ENCODE measurements around the gene CNTNAP2.

DNA sequence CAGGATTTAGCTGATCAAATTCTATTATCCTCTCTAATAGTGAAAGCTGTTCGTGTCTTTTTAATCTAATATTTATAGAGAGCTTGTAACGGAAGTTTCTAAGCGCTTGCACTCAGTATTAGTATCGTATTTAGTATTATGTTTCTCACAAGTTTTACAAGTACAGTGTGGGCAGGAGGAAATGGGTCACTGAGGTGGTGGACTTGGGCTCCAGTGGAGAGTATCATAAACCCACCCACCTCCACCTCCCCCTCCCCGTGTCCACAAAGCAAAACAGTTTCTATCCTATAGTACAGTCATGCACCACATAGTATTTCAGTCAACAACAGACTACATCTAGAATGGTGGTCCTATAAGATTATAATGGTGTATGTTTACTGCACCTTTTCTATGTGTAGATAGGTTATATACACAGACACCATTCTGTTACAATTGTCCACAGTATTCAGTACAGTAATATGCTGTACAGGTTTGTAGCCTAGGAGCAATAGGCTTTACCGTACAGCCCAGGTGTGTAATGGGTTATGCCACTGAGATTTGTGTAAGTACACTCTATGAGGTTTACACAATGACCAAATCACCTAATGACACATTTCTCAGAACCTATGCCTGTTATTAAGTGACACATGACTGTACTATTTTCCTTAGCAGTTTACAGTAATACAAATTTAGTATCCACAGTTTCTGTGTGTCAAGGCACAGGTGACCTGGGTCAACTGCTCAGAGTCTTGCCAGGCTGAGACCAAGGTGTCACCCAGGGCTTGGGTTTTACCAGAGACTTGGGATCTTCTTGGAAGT, 1452.7 kb downstream of the CNTNAP2 start:
- TF ChIP-seq YY1 (IDR thresholded peaks at IDR 0.05) = no peak
- TF ChIP-seq, protein P1, sequence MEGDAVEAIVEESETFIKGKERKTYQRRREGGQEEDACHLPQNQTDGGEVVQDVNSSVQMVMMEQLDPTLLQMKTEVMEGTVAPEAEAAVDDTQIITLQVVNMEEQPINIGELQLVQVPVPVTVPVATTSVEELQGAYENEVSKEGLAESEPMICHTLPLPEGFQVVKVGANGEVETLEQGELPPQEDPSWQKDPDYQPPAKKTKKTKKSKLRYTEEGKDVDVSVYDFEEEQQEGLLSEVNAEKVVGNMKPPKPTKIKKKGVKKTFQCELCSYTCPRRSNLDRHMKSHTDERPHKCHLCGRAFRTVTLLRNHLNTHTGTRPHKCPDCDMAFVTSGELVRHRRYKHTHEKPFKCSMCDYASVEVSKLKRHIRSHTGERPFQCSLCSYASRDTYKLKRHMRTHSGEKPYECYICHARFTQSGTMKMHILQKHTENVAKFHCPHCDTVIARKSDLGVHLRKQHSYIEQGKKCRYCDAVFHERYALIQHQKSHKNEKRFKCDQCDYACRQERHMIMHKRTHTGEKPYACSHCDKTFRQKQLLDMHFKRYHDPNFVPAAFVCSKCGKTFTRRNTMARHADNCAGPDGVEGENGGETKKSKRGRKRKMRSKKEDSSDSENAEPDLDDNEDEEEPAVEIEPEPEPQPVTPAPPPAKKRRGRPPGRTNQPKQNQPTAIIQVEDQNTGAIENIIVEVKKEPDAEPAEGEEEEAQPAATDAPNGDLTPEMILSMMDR (IDR thresholded peaks at IDR 0.05; ENCODE audit: low read depth, low read length, missing input control) = no peak
- TF ChIP-seq, protein P2, sequence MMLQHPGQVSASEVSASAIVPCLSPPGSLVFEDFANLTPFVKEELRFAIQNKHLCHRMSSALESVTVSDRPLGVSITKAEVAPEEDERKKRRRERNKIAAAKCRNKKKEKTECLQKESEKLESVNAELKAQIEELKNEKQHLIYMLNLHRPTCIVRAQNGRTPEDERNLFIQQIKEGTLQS (IDR thresholded peaks at IDR 0.05) = no peak
- TF ChIP-seq, protein P3, sequence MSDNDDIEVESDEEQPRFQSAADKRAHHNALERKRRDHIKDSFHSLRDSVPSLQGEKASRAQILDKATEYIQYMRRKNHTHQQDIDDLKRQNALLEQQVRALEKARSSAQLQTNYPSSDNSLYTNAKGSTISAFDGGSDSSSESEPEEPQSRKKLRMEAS (IDR thresholded peaks at IDR 0.05) = no peak
